Skeletal muscle satellite cell (primary cell): ENCODE measurements around the gene SLC39A11.
"Not testable (repeated sequence)": the region's sequence is repeated elsewhere in the genome, so short reads cannot be mapped to it uniquely, and the experiment has no call there.

Experiments
- H3K27me3 ChIP-seq: 2 replicates; pipeline ENCODE4 v1.7.0; 2013; ENCODE audit warnings: low read length; ENCODE audit not compliant: control insufficient read depth, insufficient read depth
- H3K36me3 ChIP-seq: 2 replicates; pipeline ENCODE4 v1.7.0; 2013; ENCODE audit warnings: mild to moderate bottlenecking, control low read depth, low read length; ENCODE audit not compliant: insufficient read depth
- H3K4me1 ChIP-seq: 2 replicates; pipeline ENCODE4 v1.7.0; 2013; ENCODE audit warnings: low read length; ENCODE audit not compliant: control insufficient read depth, insufficient read depth
- H3K4me2 ChIP-seq: 2 replicates; pipeline ENCODE4 v1.7.0; 2013; ENCODE audit warnings: mild to moderate bottlenecking, low read length
- H3K4me3 ChIP-seq: 2 replicates; pipeline ENCODE4 v1.7.0; 2013; ENCODE audit warnings: low read length
- H3K9ac ChIP-seq: 2 replicates; pipeline ENCODE4 v1.7.0; 2013; ENCODE audit warnings: mild to moderate bottlenecking, low read depth, low read length, moderate library complexity
- H3K9me3 ChIP-seq: replicated peaks from 2 replicates; pipeline ENCODE4 v1.7.0; 2013; ENCODE audit warnings: mild to moderate bottlenecking, control low read depth, low read length

The SLC39A11 gene

GRCh38 chr17:72778169-72779151, 314.0 kb downstream of the SLC39A11 start:
- Histone ChIP-seq H3K4me2 (no peak overlapping the region), H3K4me3 (no peak overlapping the region), H3K9me3 (no peaks in the 10 kb centered on the region), H3K9ac (no peak overlapping the region), H3K36me3 (no peaks in the 10 kb centered on the region), H3K27me3 (no peaks in the 10 kb centered on the region), H3K4me1 (no peaks in the 10 kb centered on the region)

GRCh38 chr17:72775919-72776318, 316.6 kb downstream of the SLC39A11 start:
- no peak overlapping the region for H3K4me3 ChIP-seq
- H3K9ac ChIP-seq, result no peak overlapping the region
- H3K9me3 ChIP-seq, result no peaks in the 10 kb centered on the region
- H3K4me2 ChIP-seq, result no peak overlapping the region
- no peaks in the 10 kb centered on the region for H3K36me3 ChIP-seq
- H3K27me3 ChIP-seq, result no peaks in the 10 kb centered on the region
- no peaks in the 10 kb centered on the region for H3K4me1 ChIP-seq

GRCh38 chr17:72775237-72775636, 317.3 kb downstream of the SLC39A11 start:
- Histone ChIP-seq H3K9me3 (no peaks in the 10 kb centered on the region), H3K4me2 (no peak overlapping the region), H3K27me3 (no peaks in the 10 kb centered on the region), H3K4me3 (no peak overlapping the region), H3K4me1 (no peaks in the 10 kb centered on the region), H3K36me3 (no peaks in the 10 kb centered on the region), H3K9ac (no peak overlapping the region)

GRCh38 chr17:72774236-72774635, 318.3 kb downstream of the SLC39A11 start:
- H3K36me3 ChIP-seq, result no peaks in the 10 kb centered on the region
- H3K4me1 ChIP-seq, result no peaks in the 10 kb centered on the region
- H3K27me3 ChIP-seq, result no peaks in the 10 kb centered on the region
- H3K4me2 ChIP-seq, result no peak overlapping the region
- H3K9me3 ChIP-seq, result no peaks in the 10 kb centered on the region
- H3K4me3 ChIP-seq, result no peak overlapping the region
- H3K9ac ChIP-seq, result no peak overlapping the region

DNA sequence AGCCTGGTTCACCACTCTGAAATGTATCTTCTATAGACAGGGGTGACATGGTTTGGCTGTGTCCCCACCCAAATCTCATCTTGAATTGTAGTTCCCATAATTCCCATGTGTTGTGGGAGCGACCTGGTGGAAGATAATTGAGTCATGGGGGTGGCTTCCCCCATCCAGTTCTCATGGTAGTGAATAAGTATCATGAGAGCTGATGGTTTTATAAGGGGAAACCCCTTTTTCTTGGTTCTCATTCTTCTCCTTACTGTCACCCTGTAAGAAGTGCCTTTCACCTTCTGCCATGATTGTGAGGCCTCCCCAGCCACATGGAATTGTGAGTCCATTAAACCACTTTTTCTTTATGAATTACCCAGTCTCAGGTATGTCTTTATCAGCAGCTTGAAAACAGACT, 319.3 kb downstream of the SLC39A11 start:
- not testable (repeated sequence) for H3K9ac ChIP-seq, H3K4me1 ChIP-seq, H3K27me3 ChIP-seq, H3K4me2 ChIP-seq, H3K4me3 ChIP-seq, H3K36me3 ChIP-seq, H3K9me3 ChIP-seq

DNA sequence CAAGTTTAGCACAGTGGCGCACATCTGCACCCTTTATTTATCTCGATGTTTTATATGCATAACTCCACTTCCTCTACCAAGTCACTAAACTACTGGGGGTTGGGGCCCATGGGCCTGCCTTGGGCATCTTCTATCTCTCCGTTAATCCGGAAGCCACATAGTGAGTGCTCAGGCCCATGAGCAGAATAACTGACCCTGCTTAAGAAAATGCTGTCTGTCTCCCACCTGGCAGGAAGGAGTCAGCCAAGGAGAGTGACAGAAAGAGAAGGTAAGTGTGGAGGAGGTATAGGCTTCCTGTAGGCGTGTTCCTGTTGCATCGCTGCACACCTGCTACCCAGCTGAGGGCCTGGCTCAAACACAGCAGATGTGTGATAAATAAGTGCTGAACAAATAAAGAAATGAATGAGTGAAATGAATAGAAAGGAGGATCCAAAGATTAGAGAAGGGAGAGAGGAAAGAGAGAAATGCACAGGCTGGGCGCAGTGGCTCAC, 320.1 kb downstream of the SLC39A11 start:
- no peak overlapping the region for H3K9ac ChIP-seq
- H3K9me3 ChIP-seq, result no peaks in the 10 kb centered on the region
- no peaks in the 10 kb centered on the region for H3K4me1 ChIP-seq
- no peak overlapping the region for H3K4me2 ChIP-seq
- H3K27me3 ChIP-seq, result no peaks in the 10 kb centered on the region
- no peak overlapping the region for H3K4me3 ChIP-seq
- H3K36me3 ChIP-seq, result no peaks in the 10 kb centered on the region

GRCh38 chr17:72771734-72772133, 320.8 kb downstream of the SLC39A11 start:
- Histone ChIP-seq H3K9ac (no peak overlapping the region), H3K27me3 (no peaks in the 10 kb centered on the region), H3K4me1 (no peaks in the 10 kb centered on the region), H3K9me3 (no peaks in the 10 kb centered on the region), H3K36me3 (no peaks in the 10 kb centered on the region), H3K4me2 (no peak overlapping the region), H3K4me3 (no peak overlapping the region)

GRCh38 chr17:72766761-72767356, 325.6 kb downstream of the SLC39A11 start:
- Histone ChIP-seq H3K27me3 (no peaks in the 10 kb centered on the region), H3K36me3 (no peaks in the 10 kb centered on the region), H3K9ac (no peak overlapping the region)

DNA sequence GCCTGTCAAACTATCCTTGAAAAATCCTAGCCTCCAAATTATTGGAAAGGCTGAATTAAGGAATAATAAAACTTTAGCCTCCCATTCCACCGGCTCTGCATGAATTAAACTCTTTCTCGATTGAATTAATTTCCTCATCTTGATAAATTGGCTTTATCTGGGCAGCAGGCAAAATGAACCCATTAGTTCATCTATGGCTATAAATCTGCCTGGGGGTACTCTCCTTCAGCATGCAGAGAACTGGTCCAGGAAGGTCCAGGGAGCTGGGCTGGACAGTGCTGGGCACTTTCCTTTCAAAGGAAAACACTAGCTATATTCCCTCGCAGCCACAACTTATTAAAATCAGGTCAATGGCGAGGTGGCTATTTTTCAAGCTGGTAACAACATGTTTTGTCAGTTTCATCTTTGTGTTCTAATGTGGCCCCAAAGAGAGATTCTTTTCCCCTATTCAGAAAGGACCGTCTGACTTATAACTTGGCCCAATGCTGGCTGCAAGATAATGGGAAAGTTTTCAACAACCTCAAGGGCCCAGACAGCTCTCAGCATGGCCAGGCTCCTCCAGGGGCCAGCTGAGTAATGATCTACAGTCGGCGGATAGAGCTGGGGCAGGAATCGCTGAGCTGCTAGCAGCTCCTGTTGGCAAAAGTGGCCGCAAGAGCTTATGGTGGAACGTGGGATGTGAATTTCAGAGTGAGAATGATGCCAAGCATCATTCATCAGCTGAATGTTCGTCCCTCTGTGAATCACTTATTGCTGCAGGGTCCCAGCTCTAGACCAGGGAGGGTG, 326.9 kb downstream of the SLC39A11 start:
- H3K4me2 ChIP-seq, result no peak overlapping the region
- no peaks in the 10 kb centered on the region for H3K36me3 ChIP-seq
- no peak overlapping the region for H3K9ac ChIP-seq

More at GRCh38 chr17:72766761-72767356, 325.6 kb downstream of the SLC39A11 start:
- Histone ChIP-seq H3K4me3 (no peak overlapping the region), H3K4me1 (no peaks in the 10 kb centered on the region), H3K9me3 (no peaks in the 10 kb centered on the region), H3K4me2 (no peak overlapping the region)

DNA sequence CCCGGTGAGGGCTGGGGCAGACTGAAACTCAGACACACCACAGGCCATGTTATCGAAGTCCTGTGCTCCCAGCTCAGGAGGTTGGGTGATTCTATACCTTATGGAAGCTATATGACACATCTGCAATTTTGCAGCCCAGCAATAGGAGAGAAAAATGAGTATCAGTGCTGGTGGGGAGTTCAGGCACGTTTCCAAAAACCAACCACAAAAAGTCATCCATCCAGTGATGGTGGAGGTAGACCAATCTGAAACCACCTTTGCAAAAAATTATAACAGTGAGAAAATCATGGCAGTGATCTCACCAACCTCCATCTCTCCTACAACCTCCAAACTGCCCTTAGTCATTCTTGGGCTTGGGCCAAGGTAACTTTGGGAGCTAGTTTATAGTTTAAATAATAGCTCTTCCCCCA, 327.9 kb downstream of the SLC39A11 start:
- Histone ChIP-seq H3K9me3 (no peaks in the 10 kb centered on the region), H3K4me2 (no peak overlapping the region), H3K4me1 (no peaks in the 10 kb centered on the region), H3K27me3 (no peaks in the 10 kb centered on the region), H3K9ac (no peak overlapping the region), H3K4me3 (no peak overlapping the region), H3K36me3 (no peaks in the 10 kb centered on the region)

More for the DNA sequence above, 326.9 kb downstream of the SLC39A11 start:
- Histone ChIP-seq H3K9me3 (no peaks in the 10 kb centered on the region), H3K4me3 (no peak overlapping the region), H3K27me3 (no peaks in the 10 kb centered on the region), H3K4me1 (no peaks in the 10 kb centered on the region)

- Histone ChIP-seq H3K9ac (no peak overlapping the region), H3K4me1 (no peaks in the 10 kb centered on the region), H3K27me3 (no peaks in the 10 kb centered on the region), H3K4me2 (no peak overlapping the region), H3K9me3 (no peaks in the 10 kb centered on the region), H3K36me3 (no peaks in the 10 kb centered on the region), H3K4me3 (no peak overlapping the region)
These were observed 328.5 kb downstream of the SLC39A11 start for GRCh38 chr17:72763981-72764380.
